Panc1 (cell line): ENCODE results near the gene METAP1. TPM values are rescaled to one million over a fixed set of nuclear protein-coding genes. Genes with fewer than 3 reads are reported as not detected.
"Not testable (repeated sequence)": the region's sequence is repeated elsewhere in the genome, so short reads cannot be mapped to it uniquely, and the experiment has no call there.

Experiments
- ATAC-seq: fragments of 200-7000 bp; cut with Tn5 transposase; 2 replicates; pipeline ENCODE4 v1.9.1; 2020; ENCODE audit warnings: mild to moderate bottlenecking, moderate library complexity
- BruUV-seq: library from RNA; stranded (reverse); fragments of 400-500 nt; replicated peaks from 2 replicates; lab custom pipeline; 2021; lab: Mats Ljungman, UMichigan
- CTCF ChIA-PET: fragments of 300-600 bp; sonication (Branson Sonifier 250); formaldehyde crosslinking; loops from one replicate; lab custom pipeline; 2022; ENCODE audit warnings: antibody characterized with exemption; lab: Charles Lee
- POLR2A ChIA-PET: fragments of 300-600 bp; sonication (Branson Sonifier 250); formaldehyde crosslinking; loops from one replicate; lab custom pipeline; 2022; ENCODE audit warnings: antibody characterized with exemption; lab: Charles Lee
- DNase-seq: peaks from one replicate; pipeline ENCODE4 v3.0.0-alpha.2; 2010; ENCODE audit warnings: low read depth, low spot score
- H3K27ac ChIP-seq: 2 replicates; pipeline ENCODE4 v1.5.1; 2011; ENCODE audit warnings: mild to moderate bottlenecking, low read length, inconsistent platforms
- H3K27me3 ChIP-seq: fragments of 200-500 bp; sonication (Bioruptor generic); 2 replicates; pipeline ENCODE4 v1.6.0; 2014; ENCODE audit warnings: low read length, inconsistent platforms; ENCODE audit not compliant: control insufficient read depth, insufficient read depth
- H3K36me3 ChIP-seq: fragments of 200-500 bp; sonication (Bioruptor generic); 2 replicates; pipeline ENCODE4 v1.5.1; 2014; ENCODE audit warnings: inconsistent platforms, mild to moderate bottlenecking, low read length, moderate library complexity; ENCODE audit not compliant: control insufficient read depth, insufficient read depth
- H3K4me1 ChIP-seq: 2 replicates; pipeline ENCODE4 v1.5.1; 2011; ENCODE audit warnings: inconsistent platforms, mild to moderate bottlenecking, low read length, moderate library complexity; ENCODE audit not compliant: control insufficient read depth, insufficient read depth
- H3K4me3 ChIP-seq, 2 experiments: 2 replicates each; pipeline ENCODE4 v1.5.1; 2011 to 2012; ENCODE audit warnings: low read depth in 2 of 2, low read length in 2 of 2, mild to moderate bottlenecking in 2 of 2, inconsistent platforms in 1 of 2, moderate library complexity in 1 of 2
- H3K9me3 ChIP-seq: fragments of 200-500 bp; sonication (Bioruptor generic); 2 replicates; pipeline ENCODE4 v1.5.1; 2014; ENCODE audit warnings: low read depth, mild to moderate bottlenecking, inconsistent platforms, low read length, moderate library complexity; ENCODE audit not compliant: control insufficient read depth, insufficient read depth
- CTCF ChIP-seq: fragments of 450-650 bp; IDR thresholded peaks from 2 replicates; pipeline ENCODE4 v1.5.1; 2017; ENCODE audit warnings: mild to moderate bottlenecking
- POLR2AphosphoS5 ChIP-seq: IDR thresholded peaks from 2 replicates; pipeline ENCODE4 v1.6.1; 2012; ENCODE audit warnings: mild to moderate bottlenecking, low read depth, low read length, moderate library complexity
- REST ChIP-seq, 2 experiments: IDR thresholded peaks; 2 replicates each; pipeline ENCODE4 v1.6.1; 2011 to 2012; ENCODE audit warnings: low read depth in 2 of 2, control low read depth in 1 of 2, low read length in 1 of 2, mild to moderate bottlenecking in 1 of 2, moderate library complexity in 1 of 2; ENCODE audit not compliant: insufficient read depth in 1 of 2
- SIN3A ChIP-seq: IDR thresholded peaks from 2 replicates; pipeline ENCODE4 v1.6.1; 2012; ENCODE audit warnings: low read depth, mild to moderate bottlenecking, low read length, moderate library complexity, borderline replicate concordance; ENCODE audit not compliant: insufficient read depth
- TCF7L2 ChIP-seq: IDR thresholded peaks from 2 replicates; pipeline ENCODE4 v1.6.1; 2011; ENCODE audit warnings: mild to moderate bottlenecking, low read depth, low read length, inconsistent platforms
- in situ Hi-C: cut with HindIII; loops from 2 replicates; pipeline ENCODE4 v1.10.0; 2016; ENCODE audit warnings: low sequenced_read_pairs, low pct_unique_long_range_greater_than_20kb
- intact Hi-C: fragments of 100-400 bp; cut with micrococcal nuclease; formaldehyde crosslinking; loops from one replicate; pipeline ENCODE4 v1.10.0; 2022; ENCODE audit not compliant: unreplicated experiment
- total RNA-seq: library from RNA; stranded (reverse); gene quantifications from one replicate; pipeline ENCODE4 v1.2.1, GENCODE V29; 2021; ENCODE audit not compliant: unreplicated experiment

Gene METAP1
- total RNA-seq, 1 experiment from 2014 or later: 51.9 TPM

GRCh38 chr4:99078931-99079624, 83.6 kb downstream of the METAP1 start:
- POLR2A ChIA-PET: no interaction called here
- in situ Hi-C loops: no loop called here
- no peak for DNase-seq
- no peak overlapping the region for H3K27ac ChIP-seq
- intact Hi-C loops: no loop called here
- BruUV-seq: no TSS peak
- H3K9me3 ChIP-seq: no peaks in the 10 kb centered on the region
- no peak overlapping the region for H3K4me3 ChIP-seq
- peaks cover 16% of the 10 kb centered on the region for H3K36me3 ChIP-seq
- H3K27me3 ChIP-seq: no peaks in the 10 kb centered on the region
- no peaks in the 10 kb centered on the region for H3K4me1 ChIP-seq
- ATAC-seq: no peak
- CTCF ChIA-PET: no interaction called here
- no peak for TF ChIP-seq SIN3A
- no peak for TF ChIP-seq TCF7L2
- TF ChIP-seq POLR2AphosphoS5: no peak
- no peak for TF ChIP-seq REST (IDR thresholded peaks at IDR 0.05; ENCODE audit: insufficient read depth in 1 of 2, low read depth in 2 of 2, low read length in 1 of 2)
- no peak for TF ChIP-seq CTCF

- ATAC-seq (no peak), DNase-seq (no peak)
- in situ Hi-C loops: no loop called here
- BruUV-seq: no TSS peak
- Histone ChIP-seq H3K9me3 (no peaks in the 10 kb centered on the region), H3K27ac (no peak overlapping the region), H3K4me3 (no peak overlapping the region), H3K27me3 (no peaks in the 10 kb centered on the region), H3K4me1 (no peaks in the 10 kb centered on the region), H3K36me3 (peaks cover 16% of the 10 kb centered on the region)
- CTCF ChIA-PET: no interaction called here
- intact Hi-C loops: no loop called here
- POLR2A ChIA-PET: no interaction called here
- TF ChIP-seq SIN3A: no peak
Measured at GRCh38 chr4:99079625-99080295, 84.2 kb downstream of the METAP1 start.

- CTCF ChIA-PET, intact Hi-C loops: not testable (repeated sequence)
Measured at GRCh38 chr4:99080869-99081268, 85.3 kb downstream of the METAP1 start.

More at GRCh38 chr4:99080869-99081268, 85.3 kb downstream of the METAP1 start:
- H3K27me3 ChIP-seq, H3K27ac ChIP-seq, H3K4me1 ChIP-seq, ATAC-seq, BruUV-seq, POLR2A ChIA-PET, H3K9me3 ChIP-seq, in situ Hi-C loops, H3K4me3 ChIP-seq, DNase-seq: not testable (repeated sequence)
- peaks cover 14% of the 10 kb centered on the region for H3K36me3 ChIP-seq
